HepG2 (cell line): ENCODE measurements around the gene CELF5. TPM values are rescaled to one million over a fixed set of nuclear protein-coding genes. Genes with fewer than 3 reads are reported as not detected.

Experiments used
- ATAC-seq: fragments of 200-7000 bp; cut with Tn5 transposase; 3 replicates; pipeline ENCODE4 v1.9.1; 2020; ENCODE audit warnings: mild to moderate bottlenecking, moderate library complexity
- BruUV-seq: library from RNA; stranded (reverse); fragments of 400-500 nt; replicated peaks from 2 replicates; lab custom pipeline; 2021; lab: Mats Ljungman, UMichigan
- CTCF ChIA-PET: fragments of 300-600 bp; formaldehyde crosslinking; extraction: SDS; loops from one replicate; lab custom pipeline; 2021; ENCODE audit warnings: low total read pairs, inconsistent platforms, low intra/inter-chr PET ratio; lab: Yijun Ruan, JAX
- POLR2A ChIA-PET: fragments of 350-600 bp; sonication (Branson Sonifier 250); formaldehyde crosslinking; loops from one replicate; lab custom pipeline; 2020; ENCODE audit warnings: antibody characterized with exemption, inconsistent platforms; lab: Yijun Ruan, JAX
- DNase-seq: peaks from one replicate; pipeline ENCODE4 v3.0.0-alpha.2; 2015; ENCODE audit warnings: low spot score
- FAIRE-seq: peaks from 3 replicates; lab custom pipeline; 2011; peaks lifted over from hg19 to GRCh38; lab: Jason Lieb, UNC
- H2AFZ ChIP-seq: one replicate; pipeline ENCODE4 v1.6.1; 2011; ENCODE audit warnings: low read length, inconsistent platforms
- H3K27ac ChIP-seq: fragments of 300-600 bp; 3 replicates; pipeline ENCODE4 v1.8.0; 2011; ENCODE audit warnings: mixed run types, mild to moderate bottlenecking, mixed read lengths, low read length, inconsistent platforms; ENCODE audit not compliant: insufficient read depth; ENCODE audit errors: extremely low read length
- H3K27me3 ChIP-seq, 2 experiments: fragments of 200-600 bp in 1 of 2; 2 replicates in 1 of 2; 3 replicates in 1 of 2; pipeline versions ENCODE4 v1.6.0 to v1.8.0; 2011; ENCODE audit warnings: low read length in 2 of 2, mild to moderate bottlenecking in 2 of 2, moderate library complexity in 2 of 2, inconsistent platforms in 1 of 2; ENCODE audit not compliant: insufficient read depth in 2 of 2, control insufficient read depth in 1 of 2
- H3K36me3 ChIP-seq, 2 experiments: fragments of 200-600 bp in 1 of 2; replicated peaks in 1 of 2; 2 replicates in 1 of 2; 3 replicates in 1 of 2; pipeline versions ENCODE4 v1.5.1 to v1.8.0; 2011; ENCODE audit warnings: low read length in 2 of 2, inconsistent platforms in 1 of 2; ENCODE audit not compliant: insufficient read depth in 2 of 2, control insufficient read depth in 1 of 2
- H3K4me1 ChIP-seq: 2 replicates; pipeline ENCODE4 v1.5.1; 2012; ENCODE audit warnings: low read length, inconsistent platforms; ENCODE audit not compliant: insufficient read depth
- H3K4me2 ChIP-seq: 2 replicates; pipeline ENCODE4 v1.6.0; 2011; ENCODE audit warnings: low read depth, low read length, inconsistent platforms
- H3K4me3 ChIP-seq, 3 experiments: fragments of 200-600 bp in 1 of 3; sonication (generic), shearing (Covaris generic) in 1 of 3; replicated peaks in 1 of 3; 2 replicates each; pipeline ENCODE4 v1.5.1; 2011 to 2016; ENCODE audit warnings: low read length in 3 of 3, inconsistent platforms in 2 of 3, low read depth in 2 of 3, mild to moderate bottlenecking in 2 of 3, control low read depth in 1 of 3, mixed read lengths in 1 of 3; ENCODE audit not compliant: insufficient read depth in 1 of 3
- H3K79me2 ChIP-seq: one replicate; pipeline ENCODE4 v1.6.1; 2011; ENCODE audit warnings: low read length, inconsistent platforms; ENCODE audit not compliant: insufficient read depth
- H3K9ac ChIP-seq: 2 replicates; pipeline ENCODE4 v1.6.0; 2011; ENCODE audit warnings: mild to moderate bottlenecking, low read depth, low read length, inconsistent platforms; ENCODE audit not compliant: insufficient read depth
- H3K9me3 ChIP-seq: 2 replicates; pipeline ENCODE4 v1.5.1; 2012; ENCODE audit warnings: mild to moderate bottlenecking, low read length
- H4K20me1 ChIP-seq: 2 replicates; pipeline ENCODE4 v1.6.0; 2011; ENCODE audit warnings: inconsistent platforms, mild to moderate bottlenecking, low read length, moderate library complexity; ENCODE audit not compliant: insufficient read depth
- HMG20B ChIP-seq: conservative IDR thresholded peaks from 2 replicates; pipeline ENCODE4 v1.6.1; 2016; ENCODE audit warnings: missing genetic modification reagents, missing compliant biosample characterization
- KDM4B ChIP-seq: sonication (generic); formaldehyde crosslinking; IDR thresholded peaks from 2 replicates; pipeline ENCODE4 v1.4.0; 2020; ENCODE audit warnings: missing genetic modification reagents
- RFXAP ChIP-seq: sonication (generic); formaldehyde crosslinking; IDR thresholded peaks from 2 replicates; pipeline ENCODE4 v1.4.0; 2020; ENCODE audit warnings: missing genetic modification reagents, borderline replicate concordance
- SNAPC2 ChIP-seq: sonication (generic); formaldehyde crosslinking; IDR thresholded peaks from 2 replicates; pipeline ENCODE4 v1.8.1; 2022; ENCODE audit warnings: mild to moderate bottlenecking, missing genetic modification reagents
- U2AF1 ChIP-seq: fragments of 200-400 bp; formaldehyde crosslinking; optimal IDR thresholded peaks from 2 replicates; pipeline ENCODE3; 2017; ENCODE audit warnings: mild to moderate bottlenecking, low read depth, low read length
- ZFP36 ChIP-seq: fragments of 150-350 bp; IDR thresholded peaks from 2 replicates; pipeline ENCODE4 v1.6.1; 2018; ENCODE audit warnings: borderline replicate concordance, low read length, low read depth; ENCODE audit not compliant: partially characterized antibody
- ZMYM3 ChIP-seq: sonication (generic); formaldehyde crosslinking; IDR thresholded peaks from 2 replicates; pipeline ENCODE4 v1.5.1; 2020; ENCODE audit warnings: mild to moderate bottlenecking, missing genetic modification reagents
- ZNF710 ChIP-seq: sonication (generic); formaldehyde crosslinking; IDR thresholded peaks from 2 replicates; pipeline ENCODE4 v1.5.0; 2020; ENCODE audit warnings: mild to moderate bottlenecking, missing genetic modification reagents, borderline replicate concordance
- ZNF768 ChIP-seq: sonication (generic); formaldehyde crosslinking; IDR thresholded peaks from 2 replicates; pipeline ENCODE4 v1.4.0; 2020; ENCODE audit warnings: missing genetic modification reagents
- WGBS: methylation state at CpG from one replicate; pipeline ENCODE4 v1.1.6; 2017; ENCODE audit warnings: low lambda C conversion rate; 5-methylcytosine and 5-hydroxymethylcytosine counted together
- in situ Hi-C: cut with HindIII; loops from 2 replicates; pipeline ENCODE4 v1.10.0; 2017; ENCODE audit warnings: low pct_unique_long_range_greater_than_20kb; ENCODE audit not compliant: extremely low pct_ligation_motif_present
- intact Hi-C: fragments of 100-400 bp; cut with micrococcal nuclease; formaldehyde crosslinking; loops from one replicate; pipeline ENCODE4 v1.10.0; 2022; ENCODE audit not compliant: unreplicated experiment
- polyA plus RNA-seq, 8 experiments: library from polyadenylated mRNA; depleted of rRNA in 3 of 8; stranded (reverse) in 7 of 8; unstranded in 1 of 8; fragments of >200 nt; fragmentation: Illumina TruSeq in 4 of 8; extraction: Trizol in 4 of 8; gene quantifications; 2 replicates each; pipeline versions ENCODE4 v1.2.1 to v1.2.3, GENCODE V29; 2011 to 2016; ENCODE audit warnings: low read depth in 4 of 8, missing spikeins in 1 of 8, mixed read lengths in 1 of 8; ENCODE audit not compliant: insufficient read depth in 1 of 8
- total RNA-seq, 5 experiments: library from RNA; depleted of rRNA; stranded (reverse); fragments of >200 nt; fragmentation: Illumina TruSeq; extraction: Trizol; gene quantifications; 2 replicates each; pipeline ENCODE4 v1.2.3, GENCODE V29; 2016; ENCODE audit warnings: low read depth in 1 of 5
- TF ChIP-seq, protein P1 (sequence below): fragments of 450-650 bp; IDR thresholded peaks from 2 replicates; pipeline ENCODE4 v1.6.1; 2017

Gene CELF5
- total and polyA plus RNA-seq, 2 of the 13 experiments (the other 11 are each of a cell fraction or from before 2014, with no cell fraction given) = 0.31 to 0.84 TPM

DNA sequence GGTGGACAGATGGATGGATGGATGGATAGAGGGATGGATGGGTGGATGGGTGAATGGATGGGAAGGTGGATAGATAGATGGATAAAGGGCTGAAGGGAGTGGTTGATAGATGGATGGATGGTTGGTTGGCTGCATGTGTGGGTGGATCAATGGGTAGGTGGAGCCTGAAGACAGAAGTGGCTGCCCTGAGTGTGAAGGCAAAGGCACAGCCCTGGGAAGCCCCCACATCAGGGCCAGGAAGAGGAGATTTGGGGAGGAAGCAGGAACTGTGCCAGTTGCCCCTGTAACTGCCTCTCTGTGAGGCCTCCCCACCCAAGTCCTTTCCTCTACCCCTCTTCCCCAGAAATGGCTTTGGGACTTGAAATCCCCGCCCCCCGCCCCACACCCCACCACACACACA is 98.6 kb downstream of the CELF5 start:
- ChIA-PET CTCF (interaction anchor here (0.6 to 5.7 kb wide), 2 partner anchors 118 to 149 kb away, joined by 3 to 48 read pairs; no protein-coding TSS in a partner anchor), POLR2A (no interaction called here)
- TF ChIP-seq, protein P1, sequence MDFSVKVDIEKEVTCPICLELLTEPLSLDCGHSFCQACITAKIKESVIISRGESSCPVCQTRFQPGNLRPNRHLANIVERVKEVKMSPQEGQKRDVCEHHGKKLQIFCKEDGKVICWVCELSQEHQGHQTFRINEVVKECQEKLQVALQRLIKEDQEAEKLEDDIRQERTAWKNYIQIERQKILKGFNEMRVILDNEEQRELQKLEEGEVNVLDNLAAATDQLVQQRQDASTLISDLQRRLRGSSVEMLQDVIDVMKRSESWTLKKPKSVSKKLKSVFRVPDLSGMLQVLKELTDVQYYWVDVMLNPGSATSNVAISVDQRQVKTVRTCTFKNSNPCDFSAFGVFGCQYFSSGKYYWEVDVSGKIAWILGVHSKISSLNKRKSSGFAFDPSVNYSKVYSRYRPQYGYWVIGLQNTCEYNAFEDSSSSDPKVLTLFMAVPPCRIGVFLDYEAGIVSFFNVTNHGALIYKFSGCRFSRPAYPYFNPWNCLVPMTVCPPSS = 0 out of 2 replicates have a peak, but pooled peaks have one; percentile 4
- TF ChIP-seq ZNF710 (CRISPR knock-in tag) = no peak

GRCh38 chr19:3323658-3324057 is 99.2 kb downstream of the CELF5 start:
- WGBS = 0% methylated on average over 2 of the region's 2 CpGs
- in situ Hi-C loops = loop anchor here (5.0 kb wide), 1 partner anchor 149 kb away; no protein-coding TSS in a partner anchor

More for the DNA sequence above, 98.6 kb downstream of the CELF5 start:
- BruUV-seq = no TSS peak
- intact Hi-C loops (no loop called here), in situ Hi-C loops (loop anchor here (5.0 kb wide), 1 partner anchor 149 kb away; no protein-coding TSS in a partner anchor)
- Histone ChIP-seq H3K9ac (no peak overlapping the region), H3K9me3 (no peaks in the 10 kb centered on the region), H3K27ac (no peak overlapping the region), H3K4me2 (no peak overlapping the region), H3K4me3 (no peak overlapping the region), H4K20me1 (no peaks in the 10 kb centered on the region), H3K36me3 (no peaks in the 10 kb centered on the region), H3K79me2 (no peaks in the 10 kb centered on the region), H3K4me1 (no peaks in the 10 kb centered on the region), H2AFZ (no peak overlapping the region), H3K27me3 (peaks cover 0 to 14% of the 10 kb centered on the region in 2 experiments; a peak in 2 of 5 replicates)
- no peak for DNase-seq
- 7% methylated on average over 2 of the region's 2 CpGs for WGBS
- FAIRE-seq = no peak
- ATAC-seq = no peak

More at GRCh38 chr19:3323658-3324057, 99.2 kb downstream of the CELF5 start:
- no peaks in the 10 kb centered on the region for H4K20me1 ChIP-seq
- H3K4me1 ChIP-seq = no peaks in the 10 kb centered on the region
- no TSS peak for BruUV-seq
- ATAC-seq (no peak), FAIRE-seq (no peak)
- no peak overlapping the region for H3K4me2 ChIP-seq
- peaks cover 0 to 14% of the 10 kb centered on the region in 2 experiments; a peak in 2 of 5 replicates for H3K27me3 ChIP-seq
- CTCF ChIA-PET = interaction anchor here (1.4 to 5.7 kb wide), 3 partner anchors 106 to 148 kb away, joined by 5 to 48 read pairs (median 11); no protein-coding TSS in a partner anchor
- H3K27ac ChIP-seq = no peak overlapping the region
- TF ChIP-seq ZFP36 (peak; percentile 66), KDM4B (CRISPR knock-in tag) (no peak), HMG20B (CRISPR knock-in tag) (no peak), SNAPC2 (CRISPR knock-in tag) (no peak), RFXAP (CRISPR knock-in tag) (no peak), ZMYM3 (CRISPR knock-in tag) (0 out of 2 replicates have a peak, but pooled peaks have one; percentile 21), ZNF768 (CRISPR knock-in tag) (peak; percentile 85), U2AF1 (no peak)
- TF ChIP-seq, all 625 proteins: peak for 3
- intact Hi-C loops = no loop called here
- H3K36me3 ChIP-seq = no peaks in the 10 kb centered on the region
- H3K9ac ChIP-seq = no peak overlapping the region
- H3K9me3 ChIP-seq = no peaks in the 10 kb centered on the region
- DNase-seq = no peak
- POLR2A ChIA-PET = no interaction called here
- no peaks in the 10 kb centered on the region for H3K79me2 ChIP-seq
- H2AFZ ChIP-seq = no peak overlapping the region
- no peak overlapping the region for H3K4me3 ChIP-seq
